GM12864 (cell line): ENCODE data around the gene RGS16.

Source experiments
- DNase-seq: peaks from one replicate; pipeline ENCODE4 v3.0.0-alpha.2; 2011; ENCODE audit warnings: low read depth
- H3K4me3 ChIP-seq: 2 replicates; pipeline ENCODE4 v1.5.1; 2011; ENCODE audit warnings: mild to moderate bottlenecking, low read depth, low read length, control low read depth
- CTCF ChIP-seq: IDR thresholded peaks from 2 replicates; pipeline ENCODE4 v1.5.1; 2011; ENCODE audit warnings: low read depth, mild to moderate bottlenecking, moderate library complexity, low read length, control low read depth, inconsistent platforms; ENCODE audit errors: missing control alignments

Gene RGS16

GRCh38 chr1:182602935-182603645 lies 1.1 kb downstream of the RGS16 start:
- H3K4me3 ChIP-seq: peak overlapping the region; percentile 91
- TF ChIP-seq CTCF: no peak
- DNase-seq: no peak

GRCh38 chr1:182601913-182602312 lies 2.3 kb downstream of the RGS16 start:
- peak overlapping the region; percentile 91 for H3K4me3 ChIP-seq
- no peak for TF ChIP-seq CTCF
- no peak for DNase-seq

- peak overlapping the region; percentile 91 for H3K4me3 ChIP-seq
- peak; percentile 71 for TF ChIP-seq CTCF
Observed at GRCh38 chr1:182601416-182601786, 2.8 kb downstream of the RGS16 start.

GRCh38 chr1:182600745-182601415 lies 3.3 kb downstream of the RGS16 start:
- TF ChIP-seq CTCF: no peak
- no peak overlapping the region; the same call in 1 of the 2 replicates for H3K4me3 ChIP-seq
- no peak for DNase-seq

More at GRCh38 chr1:182601416-182601786, 2.8 kb downstream of the RGS16 start:
- peak; percentile 69 for DNase-seq

- no peak overlapping the region for H3K4me3 ChIP-seq
- no peak for DNase-seq
- TF ChIP-seq CTCF: no peak
Observed at GRCh38 chr1:182600036-182600713, 4.0 kb downstream of the RGS16 start.

GRCh38 chr1:182599339-182599738 lies 4.8 kb downstream of the RGS16 start:
- no peak for DNase-seq
- TF ChIP-seq CTCF: peak; percentile 64
- H3K4me3 ChIP-seq: no peak overlapping the region
